ENCODE measurements around the gene TMEM269.

Gene TMEM269

GRCh38 chr1:42742617-42743316 lies 42.0 kb upstream of the TMEM269 start:
- TF ChIP-seq GATA2 (IDR thresholded peaks at IDR 0.05; ENCODE audit: low read depth, low read length) (no peak), GATA3 (IDR thresholded peaks at IDR 0.05; ENCODE audit: low read depth, low read length) (no peak)

- no peak for TF ChIP-seq GATA3 (IDR thresholded peaks at IDR 0.05; ENCODE audit: low read depth, low read length)
- peak; percentile 24; the same call in 1 of the 2 replicates for TF ChIP-seq GATA2 (IDR thresholded peaks at IDR 0.05; ENCODE audit: low read depth, low read length)
These were observed 41.3 kb upstream of the TMEM269 start for GRCh38 chr1:42743317-42744147.

- no peak for TF ChIP-seq GATA3 (IDR thresholded peaks at IDR 0.05; ENCODE audit: low read depth, low read length)
- TF ChIP-seq GATA2 (IDR thresholded peaks at IDR 0.05; ENCODE audit: low read depth, low read length) = no peak
These were observed 40.7 kb upstream of the TMEM269 start for GRCh38 chr1:42744148-42744413.

GRCh38 chr1:42745851-42746250 lies 38.9 kb upstream of the TMEM269 start:
- TF ChIP-seq GATA2 (IDR thresholded peaks at IDR 0.05; ENCODE audit: low read depth, low read length) (no peak), GATA3 (IDR thresholded peaks at IDR 0.05; ENCODE audit: low read depth, low read length) (no peak)

- TF ChIP-seq GATA2 (IDR thresholded peaks at IDR 0.05; ENCODE audit: low read depth, low read length) = no peak
- TF ChIP-seq GATA3 (IDR thresholded peaks at IDR 0.05; ENCODE audit: low read depth, low read length) = no peak
These were observed 38.2 kb upstream of the TMEM269 start for GRCh38 chr1:42746436-42747105.

- no peak for TF ChIP-seq GATA2 (IDR thresholded peaks at IDR 0.05; ENCODE audit: low read depth, low read length)
These were observed 37.7 kb upstream of the TMEM269 start for GRCh38 chr1:42747125-42747524.

GRCh38 chr1:42748021-42748420 lies 36.8 kb upstream of the TMEM269 start:
- no peak for TF ChIP-seq GATA2 (IDR thresholded peaks at IDR 0.05; ENCODE audit: low read depth, low read length)
- no peak for TF ChIP-seq GATA3 (IDR thresholded peaks at IDR 0.05; ENCODE audit: low read depth, low read length)

- TF ChIP-seq GATA3 (IDR thresholded peaks at IDR 0.05; ENCODE audit: low read depth, low read length) (no peak), GATA2 (IDR thresholded peaks at IDR 0.05; ENCODE audit: low read depth, low read length) (no peak)
These were observed 36.1 kb upstream of the TMEM269 start for GRCh38 chr1:42748461-42749410.

- TF ChIP-seq GATA3 (IDR thresholded peaks at IDR 0.05; ENCODE audit: low read depth, low read length) (no peak), GATA2 (IDR thresholded peaks at IDR 0.05; ENCODE audit: low read depth, low read length) (no peak)
These were observed 34.8 kb upstream of the TMEM269 start for GRCh38 chr1:42750041-42750440.

GRCh38 chr1:42752284-42752683 lies 32.5 kb upstream of the TMEM269 start:
- no peak for TF ChIP-seq GATA2 (IDR thresholded peaks at IDR 0.05; ENCODE audit: low read depth, low read length)
- no peak for TF ChIP-seq GATA3 (IDR thresholded peaks at IDR 0.05; ENCODE audit: low read depth, low read length)

- no peak for TF ChIP-seq GATA2 (IDR thresholded peaks at IDR 0.05; ENCODE audit: low read depth, low read length)
- no peak for TF ChIP-seq GATA3 (IDR thresholded peaks at IDR 0.05; ENCODE audit: low read depth, low read length)
These were observed 31.7 kb upstream of the TMEM269 start for GRCh38 chr1:42753070-42753469.

GRCh38 chr1:42756956-42757891 lies 27.6 kb upstream of the TMEM269 start:
- no peak for TF ChIP-seq GATA3 (IDR thresholded peaks at IDR 0.05; ENCODE audit: low read depth, low read length)
- TF ChIP-seq GATA2 (IDR thresholded peaks at IDR 0.05; ENCODE audit: low read depth, low read length) = no peak

- TF ChIP-seq GATA2 (IDR thresholded peaks at IDR 0.05; ENCODE audit: low read depth, low read length) (no peak), GATA3 (IDR thresholded peaks at IDR 0.05; ENCODE audit: low read depth, low read length) (no peak)
These were observed 26.9 kb upstream of the TMEM269 start for GRCh38 chr1:42757892-42758275.

Measured in SH-SY5Y (cell line).